22Rv1 (cell line): Measurements from ENCODE around the gene INPP5A.

Experiments
- H3K27ac ChIP-seq: fragments of 450-650 bp; 2 replicates; pipeline ENCODE4 v1.5.1; 2017
- CTCF ChIP-seq: fragments of 450-650 bp; IDR thresholded peaks from 2 replicates; pipeline ENCODE4 v1.5.1; 2017; ENCODE audit warnings: mild to moderate bottlenecking
- ZFX ChIP-seq: fragments of 450-650 bp; IDR thresholded peaks from 2 replicates; pipeline ENCODE4 v1.6.1; 2017; ENCODE audit warnings: antibody characterized with exemption, borderline replicate concordance

The INPP5A gene

GRCh38 chr10:132804785-132805426 is 267.3 kb downstream of the INPP5A start:
- TF ChIP-seq CTCF (no peak), ZFX (no peak)
- H3K27ac ChIP-seq = no peak overlapping the region

DNA sequence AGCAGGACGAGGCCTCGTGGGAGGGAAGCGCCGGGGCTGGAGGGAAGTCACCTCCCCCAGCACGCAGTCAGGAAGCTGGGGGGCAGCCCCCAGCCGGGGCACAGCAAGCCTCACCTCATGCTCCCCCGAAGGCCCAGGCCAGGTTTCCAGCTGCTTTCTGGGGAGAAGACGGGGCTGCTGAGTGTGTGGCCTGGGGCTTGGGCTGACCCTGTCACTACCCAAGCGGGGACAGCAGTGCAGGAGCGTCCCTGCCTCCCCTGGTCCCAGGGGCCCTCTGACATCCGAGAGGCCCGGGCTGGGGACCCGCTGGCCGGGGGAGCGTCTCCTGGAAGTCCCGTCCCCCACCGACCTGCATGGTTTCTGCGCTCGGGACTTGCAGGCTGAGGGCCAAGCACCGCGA is 268.0 kb downstream of the INPP5A start:
- no peak overlapping the region for H3K27ac ChIP-seq
- TF ChIP-seq CTCF = no peak
- TF ChIP-seq ZFX = no peak

DNA sequence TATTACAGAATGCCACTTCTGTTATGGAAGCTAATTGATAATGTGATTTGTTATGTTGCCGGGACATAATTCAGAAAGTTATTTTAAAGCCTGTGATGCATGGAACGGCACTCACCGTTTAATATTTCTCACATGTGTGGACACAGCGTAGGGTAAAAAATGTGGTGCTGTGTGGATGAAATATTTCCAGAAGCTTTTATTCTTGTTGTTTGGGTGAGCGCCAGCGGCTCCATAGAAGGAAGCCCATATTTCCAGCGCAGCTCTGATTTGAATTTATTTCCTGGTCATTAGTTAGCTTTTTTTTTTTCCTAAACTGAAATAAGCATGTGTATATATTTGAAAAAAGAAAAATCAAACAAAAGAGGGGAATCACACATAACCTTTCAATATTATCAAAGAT is 268.5 kb downstream of the INPP5A start:
- H3K27ac ChIP-seq = no peak overlapping the region
- TF ChIP-seq ZFX (no peak), CTCF (no peak)

DNA sequence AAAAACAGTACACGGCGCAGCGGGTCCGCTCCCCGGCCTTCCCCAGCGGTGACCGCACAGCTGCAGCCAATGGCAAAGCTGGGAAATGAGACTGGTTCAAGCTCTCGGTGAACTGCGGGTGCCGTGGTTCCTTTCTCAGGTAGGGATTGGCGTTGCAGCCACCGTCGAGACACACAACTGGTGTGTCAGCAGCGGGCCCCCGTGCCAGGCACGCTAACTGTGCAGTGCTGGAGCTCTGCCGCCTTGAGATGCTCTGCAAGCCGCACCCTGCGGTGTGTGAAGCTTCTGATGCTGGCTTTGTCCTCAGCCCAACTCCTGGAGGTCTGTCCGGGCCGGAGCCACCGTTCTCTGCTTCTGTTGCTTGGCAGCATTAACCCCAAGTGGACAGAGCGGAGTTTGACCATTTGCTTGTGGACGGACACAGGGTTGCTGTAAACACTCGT is 269.0 kb downstream of the INPP5A start:
- no peak overlapping the region for H3K27ac ChIP-seq
- no peak for TF ChIP-seq ZFX
- no peak for TF ChIP-seq CTCF

GRCh38 chr10:132807621-132808049 is 270.0 kb downstream of the INPP5A start:
- TF ChIP-seq CTCF (no peak), ZFX (no peak)
- H3K27ac ChIP-seq = no peak overlapping the region

- H3K27ac ChIP-seq = no peak overlapping the region
- no peak for TF ChIP-seq CTCF
- TF ChIP-seq ZFX = no peak
These were observed 271.0 kb downstream of the INPP5A start for GRCh38 chr10:132808383-132809231.
